Fibroblast of mammary gland (primary cell): ENCODE data around the gene PAQR7.
A peak's percentile ranks its signal among the peaks of the same experiment; 100 is the strongest.

Source experiments
- DNase-seq: peaks from one replicate; pipeline ENCODE4 v3.0.0-alpha.2; 2010; ENCODE audit warnings: low read depth
- H3K4me3 ChIP-seq: 2 replicates; pipeline ENCODE4 v1.5.1; 2011; ENCODE audit warnings: low read depth, mild to moderate bottlenecking, low read length, moderate library complexity; ENCODE audit not compliant: control insufficient read depth
- CTCF ChIP-seq: conservative IDR thresholded peaks from 2 replicates; pipeline ENCODE4 v1.5.1; 2011; ENCODE audit warnings: low read depth, low read length, inconsistent platforms; ENCODE audit not compliant: control insufficient read depth, insufficient read depth

Gene PAQR7

GRCh38 chr1:25863486-25864262 lies 11.8 kb downstream of the PAQR7 start:
- H3K4me3 ChIP-seq = no peak overlapping the region
- no peak for DNase-seq
- no peak for TF ChIP-seq CTCF

- TF ChIP-seq CTCF = no peak
- DNase-seq = no peak
- H3K4me3 ChIP-seq = no peak overlapping the region
Observed at GRCh38 chr1:25862785-25863485, 12.6 kb downstream of the PAQR7 start.

GRCh38 chr1:25861316-25862286 lies 13.9 kb downstream of the PAQR7 start:
- no peak for TF ChIP-seq CTCF
- no peak overlapping the region for H3K4me3 ChIP-seq
- DNase-seq = no peak

- TF ChIP-seq CTCF = no peak
- peak; percentile 81 for DNase-seq
- H3K4me3 ChIP-seq = peak within 1 kb of the TSS; percentile 86
Observed at GRCh38 chr1:25858906-25859789, 16.4 kb downstream of the PAQR7 start, which contains the start of gene AUNIP. AUNIP (minus strand) TSS chr1:25859457; CDS start chr1:25859357, 100 bp downstream.

GRCh38 chr1:25858494-25858893 lies 17.0 kb downstream of the PAQR7 start:
- no peak for TF ChIP-seq CTCF
- H3K4me3 ChIP-seq = peak overlapping the region; percentile 86

GRCh38 chr1:25856856-25857255 lies 18.7 kb downstream of the PAQR7 start:
- TF ChIP-seq CTCF = no peak
- no peak overlapping the region for H3K4me3 ChIP-seq
- no peak for DNase-seq

More at GRCh38 chr1:25858494-25858893, 17.0 kb downstream of the PAQR7 start:
- DNase-seq = no peak
